ENCODE data around the gene ABHD11.
"Not testable (repeated sequence)": the region's sequence is repeated elsewhere in the genome, so short reads cannot be mapped to it uniquely, and the experiment has no call there.

ABHD11 gene

DNA sequence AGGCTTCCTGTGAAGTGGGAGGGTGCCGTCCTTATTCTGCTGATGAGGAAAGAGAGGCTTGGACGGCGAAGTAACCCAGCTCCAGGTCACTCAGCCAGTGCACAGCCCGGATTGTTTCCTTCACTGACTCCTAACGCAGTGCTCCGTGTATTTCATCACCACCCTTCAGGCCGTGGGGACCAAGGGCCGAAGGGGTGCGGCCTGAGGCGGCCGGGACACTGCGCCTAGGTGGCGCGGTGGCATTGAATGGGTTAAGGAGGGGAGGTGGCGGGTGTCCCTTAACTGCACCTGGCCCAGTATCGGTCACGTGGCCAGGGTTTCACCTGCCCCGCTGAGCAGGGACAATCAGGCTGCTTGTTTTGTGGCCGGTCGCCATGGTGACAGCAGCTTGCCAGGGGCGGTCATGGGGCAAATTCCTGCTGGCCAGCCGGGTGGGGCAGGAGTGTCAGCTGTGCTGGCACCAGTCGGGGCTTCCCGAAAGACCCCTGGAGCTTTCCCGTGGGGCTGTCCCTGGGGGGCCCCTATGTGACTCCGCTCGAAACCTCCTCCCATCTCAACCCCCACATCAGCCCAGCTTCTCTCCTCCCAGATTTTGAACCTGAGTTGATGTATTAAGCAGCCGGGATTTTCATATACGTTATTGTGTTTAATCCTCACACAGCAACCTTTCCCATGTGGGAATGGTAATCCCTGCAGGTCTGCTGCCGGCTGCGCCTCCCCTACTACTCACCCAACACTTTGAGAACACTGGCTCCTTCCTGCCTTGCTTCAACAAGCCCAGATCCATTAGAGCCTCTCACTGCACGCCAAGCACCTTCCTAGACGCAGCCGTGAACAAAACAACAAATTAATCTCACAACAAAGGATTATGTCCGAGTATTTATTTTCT lies 4.4 kb upstream of the ABHD11 start:
- no peak for DNase-seq (ENCODE audit: low spot score)

GRCh38 chr7:73742338-73742752 lies 3.7 kb upstream of the ABHD11 start:
- DNase-seq (ENCODE audit: low spot score): no peak

DNA sequence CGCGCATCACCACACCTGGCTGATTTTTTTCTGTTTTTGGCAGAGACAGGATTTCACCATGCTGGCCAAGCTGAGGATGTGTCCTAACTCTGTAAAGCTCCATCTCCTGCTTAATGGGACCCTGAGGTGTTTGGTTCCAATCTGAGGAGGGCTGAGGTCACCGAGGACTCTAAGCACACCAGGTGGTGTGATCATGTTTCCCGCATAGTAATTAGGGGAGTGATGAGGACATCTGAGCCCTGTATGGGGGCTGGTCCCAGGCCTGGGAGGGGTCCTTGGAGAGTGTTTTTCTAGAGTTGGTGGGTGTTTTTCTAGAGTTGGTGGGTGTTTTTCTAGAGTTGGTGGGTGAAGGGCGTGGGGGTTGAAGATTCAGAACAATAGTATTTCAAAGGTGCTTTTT lies 3.0 kb upstream of the ABHD11 start:
- DNase-seq (ENCODE audit: low spot score): no peak

DNA sequence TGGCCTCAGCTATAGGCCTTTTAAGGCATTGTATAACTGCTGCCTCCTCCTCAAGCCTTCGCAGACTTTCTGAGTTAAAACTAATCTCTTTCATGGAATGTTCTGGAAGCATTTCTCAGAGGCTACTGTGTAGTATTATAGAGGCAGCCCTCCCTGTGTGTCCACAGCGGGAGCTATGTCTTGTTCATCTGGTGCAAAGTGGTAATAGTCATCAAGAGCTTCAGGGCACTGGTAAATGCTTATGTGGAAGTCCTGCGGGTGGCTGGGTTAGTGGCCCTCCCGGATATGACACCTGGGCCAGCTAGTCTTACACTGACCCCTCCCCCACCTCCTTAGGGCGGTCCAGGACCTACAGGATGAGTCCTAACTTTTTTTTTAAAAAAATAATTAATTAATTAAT lies 2.2 kb upstream of the ABHD11 start:
- no peak for DNase-seq (ENCODE audit: low spot score)

DNA sequence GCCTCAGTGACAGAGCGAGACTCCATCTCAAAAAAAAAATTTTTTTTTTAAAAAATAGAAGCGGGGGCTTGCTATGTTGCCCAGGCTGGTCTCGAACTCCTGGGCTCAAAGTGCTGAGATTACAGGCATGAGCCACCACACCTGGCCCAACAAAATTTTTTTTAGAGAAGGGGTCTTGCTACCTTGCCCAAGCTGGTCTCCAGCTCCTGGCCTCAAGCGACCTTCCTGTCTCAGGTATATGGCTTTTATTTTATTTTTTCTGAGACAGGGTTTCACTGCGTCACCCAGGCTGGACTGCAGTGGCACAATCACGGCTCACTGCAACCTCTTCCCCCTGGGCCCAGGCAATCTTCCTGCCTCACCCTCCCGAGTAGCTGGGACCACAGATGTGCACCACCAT lies 1.6 kb upstream of the ABHD11 start:
- no peak for DNase-seq (ENCODE audit: low spot score)

DNA sequence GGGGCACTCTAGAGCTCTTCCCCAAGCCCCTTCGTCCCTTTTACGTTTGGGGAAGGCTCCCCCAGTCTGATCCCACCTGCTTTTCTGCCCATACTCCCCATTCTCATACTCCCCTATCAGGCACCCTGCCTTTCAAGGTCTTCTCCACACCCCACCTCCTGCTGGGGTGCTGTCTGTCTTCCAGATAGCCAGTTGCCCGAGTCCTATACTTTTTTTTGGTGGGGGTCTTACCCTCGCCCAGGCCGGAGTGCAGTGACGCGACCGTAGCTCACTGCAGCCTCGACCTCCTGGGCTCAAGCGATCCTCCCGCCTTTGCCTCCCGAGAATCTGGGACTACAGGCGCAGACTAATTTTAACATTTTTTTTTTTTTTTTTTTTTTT lies 775 bp upstream of the ABHD11 start:
- DNase-seq (ENCODE audit: low spot score): no peak

DNA sequence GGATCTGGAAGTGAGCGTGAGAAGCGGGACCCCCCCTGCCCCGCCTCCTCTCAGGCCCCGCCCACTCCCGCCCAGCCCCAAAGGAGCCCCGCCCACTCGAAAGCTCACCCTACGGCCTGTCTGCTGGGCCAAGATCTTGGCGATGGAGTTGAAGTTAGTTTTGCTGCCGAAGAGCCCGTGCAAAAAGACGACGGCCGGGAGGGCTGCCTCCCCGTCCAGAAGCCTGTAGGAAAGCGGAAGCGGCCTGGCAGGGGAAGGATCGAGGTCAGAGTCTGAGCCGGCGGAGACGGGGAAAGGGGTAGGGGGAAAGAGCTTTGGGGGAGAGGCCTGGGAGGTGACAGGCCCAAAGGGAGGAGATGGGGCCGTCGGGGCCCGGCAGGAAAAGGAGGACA lies 386 bp downstream of the ABHD11 start:
- peak; percentile 59 for DNase-seq (ENCODE audit: low spot score)

DNA sequence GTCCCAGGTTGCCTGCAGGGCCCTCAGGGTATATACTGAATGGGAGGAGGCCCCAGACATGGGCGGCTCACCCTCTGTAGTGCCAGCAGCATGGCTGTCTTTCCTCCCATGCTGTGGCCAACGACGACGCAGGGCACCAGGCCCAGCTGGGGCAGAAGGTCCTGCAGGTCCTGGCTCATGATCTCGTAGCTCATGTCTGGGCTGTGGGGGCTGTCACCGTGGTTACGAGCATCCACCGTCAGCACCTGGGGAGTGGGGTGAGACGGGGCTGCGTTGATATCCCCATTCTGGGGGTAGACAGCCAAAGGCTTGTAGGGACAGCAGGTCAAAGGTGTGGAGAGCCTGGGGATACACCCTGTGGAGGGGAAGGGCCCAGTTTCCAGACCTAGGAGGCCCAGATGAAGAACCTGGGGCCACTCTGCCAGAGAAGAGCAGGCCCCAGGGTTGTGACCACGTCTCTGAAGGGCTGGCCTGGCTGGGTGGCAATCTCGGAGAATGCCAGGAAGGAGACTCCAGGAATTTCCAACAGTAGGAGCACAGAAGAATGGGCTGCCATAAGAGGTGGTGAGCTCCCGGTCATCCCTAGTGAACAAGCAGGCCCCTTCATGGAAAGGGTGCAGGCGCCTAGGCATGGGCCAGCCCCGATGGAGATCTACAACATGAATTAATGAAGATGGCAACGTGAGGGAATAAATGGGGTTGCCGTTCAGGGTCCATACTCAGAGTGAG lies 947 bp downstream of the ABHD11 start:
- DNase-seq (ENCODE audit: low spot score): no peak

- DNase-seq (ENCODE audit: low spot score): no peak
Observed at GRCh38 chr7:73736885-73737284, 1.7 kb downstream of the ABHD11 start.

- DNase-seq (ENCODE audit: low spot score): no peak
Observed at GRCh38 chr7:73735528-73735905, 3.1 kb downstream of the ABHD11 start.

DNA sequence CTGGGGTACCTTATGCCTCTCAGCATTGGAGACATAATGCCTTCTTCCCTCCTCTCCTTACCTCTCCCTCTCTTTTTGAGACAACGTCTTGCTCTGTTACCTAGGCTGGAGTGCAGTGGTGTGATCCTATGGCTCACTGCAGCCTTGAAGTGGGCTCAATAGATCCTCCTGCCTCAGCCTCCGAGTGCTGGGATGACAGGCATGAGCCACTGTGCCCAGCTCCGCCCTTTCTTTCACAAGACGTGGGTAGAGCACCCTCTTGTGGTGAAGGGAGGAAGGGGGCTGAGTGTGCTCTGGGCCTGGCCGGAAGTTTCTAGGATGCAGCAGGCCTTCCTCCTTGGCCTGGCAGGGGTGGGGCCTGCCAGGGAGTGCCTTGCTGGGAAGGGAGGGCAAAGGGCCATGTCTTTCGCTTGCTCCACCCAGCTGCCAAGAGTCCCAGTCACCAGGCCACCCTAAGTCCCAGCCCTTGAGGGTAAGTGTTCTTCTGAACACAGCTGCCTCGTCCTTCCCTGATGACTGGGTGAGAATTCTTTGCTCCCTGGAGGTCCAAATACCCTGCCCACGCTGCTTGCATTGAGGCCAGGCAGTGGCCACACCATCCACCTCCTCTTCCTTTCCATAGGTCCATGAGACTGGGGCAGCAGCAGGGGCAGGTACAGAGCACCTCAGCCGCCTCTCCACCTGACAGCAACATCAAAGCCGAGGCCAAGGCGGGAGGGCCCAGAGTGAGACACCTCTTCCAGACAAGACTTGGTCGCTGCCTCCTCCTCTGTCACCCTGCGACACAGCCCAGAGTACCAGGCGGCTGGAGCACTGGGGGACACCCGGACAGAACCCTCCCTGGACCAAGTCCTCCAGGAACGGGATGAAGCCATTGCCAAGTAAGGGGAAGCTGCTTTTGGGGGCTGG lies 3.7 kb downstream of the ABHD11 start:
- DNase-seq (ENCODE audit: low spot score): peak; percentile 45

DNA sequence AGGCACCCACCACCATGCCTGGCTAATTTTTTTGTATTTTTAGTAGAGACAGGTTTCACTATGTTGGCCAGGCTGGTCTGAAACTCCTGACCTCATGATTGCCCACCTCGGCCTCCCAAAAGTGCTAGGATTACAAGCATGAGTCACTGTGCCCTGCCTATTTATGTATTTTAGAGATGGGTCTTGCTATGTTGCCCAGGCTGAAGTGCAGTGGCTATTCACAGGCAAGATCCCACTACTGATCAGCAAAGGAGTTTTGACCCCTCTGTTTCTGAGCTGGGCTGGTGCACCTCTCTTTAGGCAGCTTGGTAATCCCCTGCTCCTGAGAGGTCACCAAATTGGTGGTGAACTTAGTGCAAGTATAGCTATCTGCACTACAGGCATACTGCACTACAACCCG lies 6.2 kb downstream of the ABHD11 start:
- no peak for DNase-seq (ENCODE audit: low spot score)

GRCh38 chr7:73730485-73730884 lies 8.1 kb downstream of the ABHD11 start:
- no peak for DNase-seq (ENCODE audit: low spot score)

DNA sequence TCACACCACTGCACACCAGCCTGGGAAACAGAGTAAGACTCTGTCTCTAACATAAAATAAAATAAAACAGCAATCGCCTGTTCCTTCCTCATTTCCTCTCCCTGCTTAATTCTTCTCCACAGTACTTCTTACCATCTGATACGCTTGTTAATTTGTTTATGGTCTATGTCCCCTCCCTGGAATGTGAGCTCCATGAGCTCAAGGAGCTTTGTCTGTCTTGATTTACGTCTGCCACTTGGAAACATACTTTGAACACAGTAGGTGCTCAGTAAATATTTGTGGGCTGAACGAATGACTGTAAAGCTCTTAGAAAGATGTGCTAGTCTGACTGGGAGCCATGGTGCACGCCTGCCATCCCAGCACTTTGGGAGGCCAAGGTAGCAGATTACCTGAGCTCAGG lies 10.1 kb downstream of the ABHD11 start:
- no peak for DNase-seq (ENCODE audit: low spot score)

DNA sequence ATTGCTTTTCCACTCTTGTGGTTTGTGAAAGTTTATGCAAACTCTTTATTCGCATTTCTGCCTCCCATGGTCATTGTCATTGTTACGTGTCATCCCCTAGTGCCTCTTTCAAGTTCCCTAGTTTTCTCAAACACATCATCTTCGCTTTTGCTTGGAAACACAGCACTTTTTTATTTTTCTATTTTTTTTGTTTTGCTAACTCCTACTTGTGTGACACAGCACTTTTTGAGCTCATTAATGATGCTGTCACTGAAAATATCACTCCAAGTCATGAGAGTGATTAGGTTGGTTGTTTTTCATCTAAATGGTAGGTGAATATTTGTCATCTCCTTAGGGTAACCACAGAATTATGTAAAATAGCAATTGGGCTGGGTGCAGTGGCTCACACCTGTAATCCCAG lies 10.7 kb downstream of the ABHD11 start:
- DNase-seq (ENCODE audit: low spot score): no peak

- no peak for DNase-seq (ENCODE audit: low spot score)
Observed at GRCh38 chr7:73726083-73726466, 12.5 kb downstream of the ABHD11 start.

GRCh38 chr7:73723813-73724212 lies 14.8 kb downstream of the ABHD11 start:
- DNase-seq (ENCODE audit: low spot score): no peak

DNA sequence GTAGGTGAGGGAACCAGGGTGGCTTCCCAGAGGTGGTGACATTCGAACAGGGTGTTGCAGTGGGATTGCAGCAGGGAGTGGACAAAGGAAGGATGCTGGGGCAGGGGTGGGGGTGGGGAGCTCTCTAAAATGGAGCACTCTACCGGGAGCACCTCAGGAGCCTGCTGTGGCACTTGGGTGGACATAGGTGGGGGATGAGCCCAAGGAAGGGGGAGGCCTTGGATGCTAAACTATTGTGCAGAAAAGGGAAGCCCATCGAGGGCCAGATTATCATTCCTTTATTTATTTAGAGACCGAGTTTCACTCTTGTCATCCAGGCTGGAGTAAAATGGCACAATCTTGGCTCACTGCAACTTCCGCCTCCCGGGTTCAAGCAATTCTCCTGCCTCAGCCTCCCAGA lies 15.8 kb downstream of the ABHD11 start:
- no peak for DNase-seq (ENCODE audit: low spot score)

DNA sequence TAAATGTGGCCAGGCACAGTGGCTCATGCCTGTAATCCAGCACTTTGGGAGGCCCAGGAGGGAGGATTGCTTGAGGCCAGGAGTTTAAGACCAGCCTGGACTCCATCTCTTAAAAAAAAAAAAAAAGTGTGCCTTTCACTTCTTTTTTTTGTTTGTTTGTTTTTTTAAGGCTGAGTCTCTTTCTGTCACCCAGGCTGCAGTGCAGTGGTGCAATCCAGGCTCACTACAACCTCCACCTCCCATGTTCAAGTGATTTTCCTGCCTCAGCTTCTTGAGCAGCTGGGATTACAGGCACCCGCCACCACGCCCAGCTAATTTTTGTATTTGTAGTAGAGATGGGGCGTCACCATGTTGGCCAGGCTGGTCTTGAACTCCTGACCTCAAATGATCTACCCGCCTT lies 16.4 kb downstream of the ABHD11 start:
- DNase-seq (ENCODE audit: low spot score): not testable (repeated sequence)

DNA sequence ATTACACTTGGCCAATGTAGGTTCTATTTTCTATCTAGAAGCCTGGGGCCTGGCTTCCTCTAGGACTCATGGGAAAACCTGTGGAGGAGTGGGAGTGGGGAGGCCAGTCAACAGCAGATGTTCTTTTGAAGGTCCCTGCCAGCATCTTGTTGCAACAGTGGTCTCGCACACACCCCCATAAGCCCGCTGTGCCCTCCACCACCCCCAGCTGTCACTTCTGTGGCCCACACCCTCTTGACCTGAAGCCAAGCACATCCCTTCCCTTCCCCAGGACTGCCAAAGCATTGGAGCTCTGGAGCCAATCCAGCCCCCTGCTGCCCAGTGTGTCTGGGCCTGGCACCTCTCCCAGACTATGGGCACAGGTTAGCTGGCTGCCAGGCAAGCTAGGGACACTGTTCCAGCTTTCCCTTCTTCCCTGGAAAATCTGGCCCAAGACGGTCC lies 17.2 kb downstream of the ABHD11 start:
- peak; percentile 69 for DNase-seq (ENCODE audit: low spot score)

- DNase-seq (ENCODE audit: low spot score): not testable (repeated sequence)
Observed at GRCh38 chr7:73720443-73720842, 18.2 kb downstream of the ABHD11 start.

- no peak for DNase-seq (ENCODE audit: low spot score)
Observed at GRCh38 chr7:73719806-73720169, 18.8 kb downstream of the ABHD11 start.

All from globus pallidus (tissue), 1 donor.